ENCODE results near the gene HLA-DQA2.

- TF ChIP-seq CTCF (conservative IDR thresholded peaks at IDR 0.05; ENCODE audit: low read depth in 2 of 2) (no peak), POLR2AphosphoS5 (IDR thresholded peaks at IDR 0.05; ENCODE audit: low read depth) (no peak), EZH2 (IDR thresholded peaks at IDR 0.05; ENCODE audit: low read depth, unreplicated experiment) (no peak), EZH2phosphoT487 (IDR thresholded peaks at IDR 0.05; ENCODE audit: unreplicated experiment) (no peak), CREB1 (CRISPR knock-in tag; IDR thresholded peaks at IDR 0.05; ENCODE audit: low read depth) (no peak), JUNB (IDR thresholded peaks at IDR 0.05; ENCODE audit: unreplicated experiment) (no peak), ZNF331 (CRISPR knock-in tag; IDR thresholded peaks at IDR 0.05; ENCODE audit: low read depth) (no peak), ETS1 (IDR thresholded peaks at IDR 0.05) (no peak), STAT1 (IDR thresholded peaks at IDR 0.05; ENCODE audit: unreplicated experiment) (no peak), ZNF114 (CRISPR knock-in tag; IDR thresholded peaks at IDR 0.05) (no peak), ZNF462 (CRISPR knock-in tag; IDR thresholded peaks at IDR 0.05) (no peak)
- TF ChIP-seq, protein P1, sequence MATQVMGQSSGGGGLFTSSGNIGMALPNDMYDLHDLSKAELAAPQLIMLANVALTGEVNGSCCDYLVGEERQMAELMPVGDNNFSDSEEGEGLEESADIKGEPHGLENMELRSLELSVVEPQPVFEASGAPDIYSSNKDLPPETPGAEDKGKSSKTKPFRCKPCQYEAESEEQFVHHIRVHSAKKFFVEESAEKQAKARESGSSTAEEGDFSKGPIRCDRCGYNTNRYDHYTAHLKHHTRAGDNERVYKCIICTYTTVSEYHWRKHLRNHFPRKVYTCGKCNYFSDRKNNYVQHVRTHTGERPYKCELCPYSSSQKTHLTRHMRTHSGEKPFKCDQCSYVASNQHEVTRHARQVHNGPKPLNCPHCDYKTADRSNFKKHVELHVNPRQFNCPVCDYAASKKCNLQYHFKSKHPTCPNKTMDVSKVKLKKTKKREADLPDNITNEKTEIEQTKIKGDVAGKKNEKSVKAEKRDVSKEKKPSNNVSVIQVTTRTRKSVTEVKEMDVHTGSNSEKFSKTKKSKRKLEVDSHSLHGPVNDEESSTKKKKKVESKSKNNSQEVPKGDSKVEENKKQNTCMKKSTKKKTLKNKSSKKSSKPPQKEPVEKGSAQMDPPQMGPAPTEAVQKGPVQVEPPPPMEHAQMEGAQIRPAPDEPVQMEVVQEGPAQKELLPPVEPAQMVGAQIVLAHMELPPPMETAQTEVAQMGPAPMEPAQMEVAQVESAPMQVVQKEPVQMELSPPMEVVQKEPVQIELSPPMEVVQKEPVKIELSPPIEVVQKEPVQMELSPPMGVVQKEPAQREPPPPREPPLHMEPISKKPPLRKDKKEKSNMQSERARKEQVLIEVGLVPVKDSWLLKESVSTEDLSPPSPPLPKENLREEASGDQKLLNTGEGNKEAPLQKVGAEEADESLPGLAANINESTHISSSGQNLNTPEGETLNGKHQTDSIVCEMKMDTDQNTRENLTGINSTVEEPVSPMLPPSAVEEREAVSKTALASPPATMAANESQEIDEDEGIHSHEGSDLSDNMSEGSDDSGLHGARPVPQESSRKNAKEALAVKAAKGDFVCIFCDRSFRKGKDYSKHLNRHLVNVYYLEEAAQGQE (IDR thresholded peaks at IDR 0.05; ENCODE audit: unreplicated experiment): no peak
Observed at GRCh38 chr6:32759669-32760068, 18.5 kb downstream of the HLA-DQA2 start.

Data from GM23338 (cell line).